CD4-positive, CD25-positive, alpha-beta regulatory T cell (primary cell): ENCODE measurements around the gene ARFGAP3. TPM values are rescaled to one million over a fixed set of nuclear protein-coding genes. Genes with fewer than 3 reads are reported as not detected.
A peak's percentile ranks its signal among the peaks of the same experiment; 100 is the strongest.

Source experiments
- ATAC-seq, 2 donors: fragments of 150-1000 bp; cut with Tn5 transposase; one replicate each; pipeline ENCODE4 v1.10.0; 2021; ENCODE audit warnings: low read depth in 2 of 2, moderate number of reproducible peaks in 2 of 2, moderate library complexity in 1 of 2
- DNase-seq, 3 donors: peaks; one replicate each; pipeline versions ENCODE4 v3.0.0 to v3.0.0-alpha.2; 2012 to 2022; ENCODE audit warnings: mixed read lengths in 1 of 3
- H3K27ac ChIP-seq: one replicate; pipeline ENCODE4 v1.7.0; 2013; ENCODE audit warnings: mild to moderate bottlenecking, low read length; ENCODE audit not compliant: insufficient read depth, poor library complexity, severe bottlenecking
- H3K27me3 ChIP-seq: one replicate; pipeline ENCODE4 v1.7.0; 2013; ENCODE audit warnings: low read length; ENCODE audit not compliant: control insufficient read depth, insufficient read depth
- H3K36me3 ChIP-seq: one replicate; pipeline ENCODE4 v1.7.0; 2013; ENCODE audit warnings: mild to moderate bottlenecking, low read length, moderate library complexity; ENCODE audit not compliant: control insufficient read depth, insufficient read depth
- H3K4me1 ChIP-seq: 2 replicates; pipeline ENCODE4 v1.7.0; 2013; ENCODE audit warnings: mild to moderate bottlenecking, low read length; ENCODE audit not compliant: insufficient read depth, control insufficient read depth, poor library complexity, severe bottlenecking
- H3K4me3 ChIP-seq: one replicate; pipeline ENCODE4 v1.7.0; 2013; ENCODE audit warnings: low read depth, mild to moderate bottlenecking, low read length, moderate library complexity
- H3K9me3 ChIP-seq, 2 experiments: 1 replicate in 1 of 2; 2 replicates in 1 of 2; pipeline ENCODE4 v1.7.0; 2013; ENCODE audit warnings: low read length in 2 of 2, mild to moderate bottlenecking in 1 of 2, moderate library complexity in 1 of 2; ENCODE audit not compliant: control insufficient read depth in 2 of 2
- H3K27ac Mint-ChIP-seq, 3 donors: one replicate each; pipeline ENCODE4 v1.8.0; 2020 to 2022; ENCODE audit warnings: mild to moderate bottlenecking in 3 of 3, mixed read lengths in 3 of 3, moderate library complexity in 2 of 3
- H3K27me3 Mint-ChIP-seq: one replicate; pipeline ENCODE4 v1.8.0; 2022; ENCODE audit warnings: mild to moderate bottlenecking, mixed read lengths
- H3K36me3 Mint-ChIP-seq: one replicate; pipeline ENCODE4 v1.8.0; 2020; ENCODE audit warnings: mixed read lengths
- H3K4me1 Mint-ChIP-seq, 4 donors: one replicate each; pipeline ENCODE4 v1.8.0; 2020 to 2022; ENCODE audit warnings: mixed read lengths in 4 of 4, mild to moderate bottlenecking in 1 of 4
- H3K4me3 Mint-ChIP-seq, 4 donors: one replicate each; pipeline ENCODE4 v1.8.0; 2020 to 2022; ENCODE audit warnings: mild to moderate bottlenecking in 4 of 4, mixed read lengths in 4 of 4, moderate library complexity in 3 of 4
- H3K9me3 Mint-ChIP-seq, 7 donors: one replicate each; pipeline ENCODE4 v1.8.0; 2020 to 2022; ENCODE audit warnings: mixed read lengths in 7 of 7, mild to moderate bottlenecking in 3 of 7, moderate library complexity in 2 of 7
- polyA plus RNA-seq, 4 donors: library from polyadenylated mRNA; unstranded; fragments of 300-500 nt; fragmentation: Illumina TruSeq; gene quantifications; one replicate each; pipeline ENCODE4 v1.2.3, GENCODE V29; 2021
- total RNA-seq: library from RNA; stranded (reverse); gene quantifications from one replicate; pipeline ENCODE4 v1.2.3, GENCODE V29; 2022

The ARFGAP3 gene
- total and polyA plus RNA-seq, 5 donors from 2014 or later: 27.1 to 31.0 (median 28.8) TPM

GRCh38 chr22:42805016-42805997, 51.8 kb downstream of the ARFGAP3 start:
- H3K4me1 ChIP-seq: no peaks in the 10 kb centered on the region
- Mint-ChIP-seq H3K27me3 (no peaks in the 10 kb centered on the region), H3K27ac (no peak overlapping the region), H3K4me3 (no peak overlapping the region), H3K4me1 (peaks cover 0 to 4% (median 0%) of the 10 kb centered on the region in 4 donors), H3K9me3 (no peaks in the 10 kb centered on the region), H3K36me3 (peaks cover 40% of the 10 kb centered on the region)
- no peaks in the 10 kb centered on the region for H3K9me3 ChIP-seq
- H3K4me3 ChIP-seq: no peak overlapping the region
- DNase-seq (no peak), ATAC-seq (no peak)
- H3K27me3 ChIP-seq: no peaks in the 10 kb centered on the region
- H3K27ac ChIP-seq: no peak overlapping the region
- H3K36me3 ChIP-seq: peaks cover 40% of the 10 kb centered on the region

DNA sequence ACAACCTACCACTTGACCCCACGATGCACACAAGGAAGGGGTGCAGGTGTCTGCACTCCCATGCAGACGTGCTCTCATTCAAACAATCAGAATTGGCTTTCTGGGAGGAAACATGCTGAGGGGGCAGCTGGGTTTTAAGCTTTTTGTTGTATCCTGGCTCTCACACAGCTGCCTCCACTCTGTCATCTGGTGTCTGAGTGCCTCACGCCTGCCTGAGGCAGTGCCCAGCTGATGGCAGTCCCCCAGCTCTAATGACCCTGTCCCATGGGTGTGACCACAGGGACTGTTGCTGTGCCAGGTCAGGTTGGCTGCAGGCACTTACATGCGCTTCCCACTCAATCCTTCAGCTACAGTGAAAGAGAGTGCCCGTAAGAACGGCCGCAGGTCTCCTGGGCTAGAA, 53.7 kb downstream of the ARFGAP3 start:
- H3K36me3 ChIP-seq: peaks cover 44% of the 10 kb centered on the region
- H3K9me3 ChIP-seq: no peaks in the 10 kb centered on the region
- no peak overlapping the region for H3K4me3 ChIP-seq
- Mint-ChIP-seq H3K27ac (no peak overlapping the region), H3K9me3 (no peaks in the 10 kb centered on the region), H3K36me3 (peaks cover 38% of the 10 kb centered on the region), H3K4me3 (no peak overlapping the region), H3K4me1 (no peaks in the 10 kb centered on the region), H3K27me3 (no peaks in the 10 kb centered on the region)
- ATAC-seq (no peak), DNase-seq (no peak)
- H3K27me3 ChIP-seq: no peaks in the 10 kb centered on the region
- no peaks in the 10 kb centered on the region for H3K4me1 ChIP-seq
- no peak overlapping the region for H3K27ac ChIP-seq

- no peak for ATAC-seq
- H3K27ac Mint-ChIP-seq: peak overlapping the region in 2 of 3 donors; percentile 24 to 46
- Histone ChIP-seq H3K9me3 (no peaks in the 10 kb centered on the region), H3K4me1 (no peaks in the 10 kb centered on the region), H3K27ac (no peak overlapping the region), H3K27me3 (no peaks in the 10 kb centered on the region), H3K36me3 (peaks cover 41% of the 10 kb centered on the region), H3K4me3 (no peak overlapping the region)
- DNase-seq: no peak
- no peaks in the 10 kb centered on the region for H3K9me3 Mint-ChIP-seq
- H3K36me3 Mint-ChIP-seq: peaks cover 28% of the 10 kb centered on the region
- no peaks in the 10 kb centered on the region for H3K4me1 Mint-ChIP-seq
- no peaks in the 10 kb centered on the region for H3K27me3 Mint-ChIP-seq
- no peak overlapping the region for H3K4me3 Mint-ChIP-seq
Measured at GRCh38 chr22:42801252-42802080, 55.6 kb downstream of the ARFGAP3 start.

GRCh38 chr22:42800451-42801251, 56.4 kb downstream of the ARFGAP3 start:
- H3K4me3 Mint-ChIP-seq: no peak overlapping the region
- no peak for DNase-seq
- H3K9me3 ChIP-seq: no peaks in the 10 kb centered on the region
- no peaks in the 10 kb centered on the region for H3K9me3 Mint-ChIP-seq
- H3K36me3 ChIP-seq: peaks cover 38% of the 10 kb centered on the region
- H3K4me3 ChIP-seq: no peak overlapping the region
- peaks cover 24% of the 10 kb centered on the region for H3K36me3 Mint-ChIP-seq
- ATAC-seq: no peak
- no peaks in the 10 kb centered on the region for H3K27me3 ChIP-seq
- H3K27ac ChIP-seq: no peak overlapping the region
- no peaks in the 10 kb centered on the region for H3K4me1 Mint-ChIP-seq
- H3K27me3 Mint-ChIP-seq: no peaks in the 10 kb centered on the region
- peak overlapping the region; percentile 24 to 71 (median 62) for H3K27ac Mint-ChIP-seq
- no peaks in the 10 kb centered on the region for H3K4me1 ChIP-seq

- no peak for ATAC-seq
Measured at GRCh38 chr22:42799461-42800405, 57.3 kb downstream of the ARFGAP3 start.

GRCh38 chr22:42799061-42799460, 58.0 kb downstream of the ARFGAP3 start:
- Histone ChIP-seq H3K4me3 (no peak overlapping the region), H3K4me1 (no peaks in the 10 kb centered on the region), H3K36me3 (peaks cover 34% of the 10 kb centered on the region), H3K27ac (no peak overlapping the region), H3K27me3 (no peaks in the 10 kb centered on the region), H3K9me3 (no peaks in the 10 kb centered on the region)
- DNase-seq (no peak), ATAC-seq (no peak)
- no peak overlapping the region for H3K4me3 Mint-ChIP-seq
- no peak overlapping the region for H3K27ac Mint-ChIP-seq
- H3K36me3 Mint-ChIP-seq: peaks cover 30% of the 10 kb centered on the region
- H3K9me3 Mint-ChIP-seq: peaks cover 0 to 2% (median 0%) of the 10 kb centered on the region in 7 donors
- H3K4me1 Mint-ChIP-seq: no peaks in the 10 kb centered on the region
- no peaks in the 10 kb centered on the region for H3K27me3 Mint-ChIP-seq

More at GRCh38 chr22:42799461-42800405, 57.3 kb downstream of the ARFGAP3 start:
- Histone ChIP-seq H3K4me1 (no peaks in the 10 kb centered on the region), H3K27me3 (no peaks in the 10 kb centered on the region), H3K36me3 (peaks cover 34% of the 10 kb centered on the region), H3K27ac (no peak overlapping the region), H3K4me3 (no peak overlapping the region), H3K9me3 (no peaks in the 10 kb centered on the region)
- Mint-ChIP-seq H3K4me3 (no peak overlapping the region), H3K9me3 (no peaks in the 10 kb centered on the region), H3K36me3 (peaks cover 26% of the 10 kb centered on the region), H3K4me1 (no peaks in the 10 kb centered on the region), H3K27me3 (no peaks in the 10 kb centered on the region), H3K27ac (peak overlapping the region in 2 of 3 donors; percentile 38 to 43)
- DNase-seq: no peak
